Measurements from ENCODE around the gene TLK1. TPM values are rescaled to one million over a fixed set of nuclear protein-coding genes. Genes with fewer than 3 reads are reported as not detected.

The TLK1 gene
- polyA plus RNA-seq (ENCODE audit: insufficient read length): 19.1 TPM

DNA sequence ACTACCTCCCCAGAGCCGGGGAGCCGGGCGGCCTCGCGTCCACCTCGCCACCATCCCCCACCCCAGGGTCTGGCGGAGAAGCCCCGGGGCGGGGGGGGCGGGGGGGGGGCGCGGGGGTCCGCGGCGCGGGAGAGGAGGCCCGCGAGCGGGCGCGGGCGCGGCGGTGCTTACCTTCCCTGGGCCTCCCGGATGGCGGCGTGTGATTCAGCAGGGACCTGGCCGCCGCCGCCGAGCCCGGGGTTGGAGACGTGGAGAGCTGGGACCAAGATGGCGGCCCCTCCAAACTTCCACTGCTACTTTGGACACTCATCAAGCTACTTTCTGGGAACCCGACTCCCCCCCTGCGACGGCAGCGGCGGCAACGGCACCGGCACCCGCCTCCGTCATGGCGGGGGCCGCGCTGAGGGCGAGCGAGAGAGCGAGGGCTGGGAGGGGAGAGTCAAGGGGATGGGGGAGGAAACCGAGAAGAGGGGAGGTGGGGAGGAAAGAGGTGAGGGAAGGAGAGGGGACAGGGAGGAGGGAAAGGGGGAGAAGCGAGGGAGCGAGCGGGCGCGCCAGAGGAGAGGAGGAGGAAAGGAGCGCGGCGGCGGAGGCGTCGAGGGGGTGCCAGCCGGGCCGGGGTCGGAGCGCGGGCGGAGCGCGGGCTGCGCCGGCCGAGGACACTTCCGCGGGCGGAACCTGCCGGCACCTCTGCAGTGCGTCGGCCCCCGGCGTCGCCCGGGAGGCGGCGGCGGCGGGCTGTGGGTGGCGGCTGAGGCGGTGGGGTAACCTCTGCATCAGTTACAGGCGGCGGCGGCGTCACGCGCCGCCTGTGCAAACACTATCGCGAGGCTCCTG is at the start of gene TLK1:
TSS of gene TLK1 (minus strand) at position 775 of the 837 bp plus-strand sequence. CDS start at position 310, 465 bp downstream.
- DNase-seq: peak; percentile 75

- DNase-seq: no peak
These were observed 49.6 kb upstream of the TLK1 start for GRCh38 chr2:171210216-171210863.

- no peak for DNase-seq
These were observed 48.0 kb upstream of the TLK1 start for GRCh38 chr2:171208657-171209056.

- DNase-seq: no peak
These were observed 45.9 kb upstream of the TLK1 start for GRCh38 chr2:171206422-171207115.

GRCh38 chr2:171205551-171205950 is 44.9 kb upstream of the TLK1 start:
- no peak for DNase-seq

DNA sequence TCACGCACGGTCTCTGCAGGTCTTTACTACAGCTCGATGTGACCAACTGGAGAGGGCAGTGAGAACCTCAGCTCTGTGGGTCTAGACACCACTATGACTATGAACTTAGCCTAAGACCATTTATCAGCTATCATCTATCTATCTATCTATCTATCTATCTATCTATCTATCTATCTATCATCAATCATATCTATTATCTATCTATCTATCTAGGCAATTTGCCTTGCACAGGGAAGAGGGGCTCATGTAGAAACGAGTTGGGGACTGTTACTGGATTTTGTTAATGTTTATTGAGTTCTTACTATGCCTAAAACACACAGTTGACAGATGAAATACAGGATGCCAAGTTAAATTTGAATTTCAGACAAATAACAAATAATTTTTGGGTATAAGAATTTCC is 41.1 kb upstream of the TLK1 start:
- DNase-seq: no peak

DNA sequence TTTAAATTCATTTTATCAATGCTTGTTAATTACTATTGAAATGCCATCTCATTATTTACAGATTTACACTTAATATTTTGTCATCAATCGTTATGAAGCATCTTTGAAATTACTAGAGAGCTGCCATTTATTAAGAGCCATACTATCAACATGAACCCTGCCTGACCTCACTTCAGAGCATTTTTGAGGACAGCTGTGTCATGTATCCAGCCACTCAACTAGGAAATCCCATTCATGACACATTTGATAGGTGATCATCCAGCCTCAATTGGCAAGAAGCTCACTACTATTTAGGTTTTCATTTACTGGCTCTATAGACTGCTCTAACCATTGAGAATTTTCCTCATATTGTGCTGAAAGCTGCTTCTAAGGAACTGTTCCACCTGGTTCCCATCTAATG is 40.6 kb upstream of the TLK1 start:
- DNase-seq: no peak

GRCh38 chr2:171200469-171200868 is 39.8 kb upstream of the TLK1 start:
- DNase-seq: no peak

DNA sequence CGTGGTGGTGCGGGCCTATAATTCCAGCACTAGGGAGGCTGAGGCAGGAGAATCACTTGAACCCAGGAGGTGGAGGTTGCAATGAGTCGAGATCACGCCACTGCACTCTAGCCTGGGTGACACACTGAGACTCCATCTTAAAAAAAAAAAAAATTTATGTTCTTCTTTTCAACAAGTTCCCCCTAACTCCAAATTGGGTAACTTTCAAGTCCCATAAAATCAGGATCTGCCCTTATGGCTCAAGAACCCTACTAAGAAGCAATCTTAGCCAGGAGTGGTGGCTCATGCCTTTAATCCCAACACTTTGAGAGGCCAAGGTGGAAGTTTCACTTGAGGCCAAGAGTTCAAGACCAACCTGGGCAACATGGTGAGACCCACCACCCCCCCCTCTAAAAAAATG is 30.3 kb upstream of the TLK1 start:
- DNase-seq: no peak

DNA sequence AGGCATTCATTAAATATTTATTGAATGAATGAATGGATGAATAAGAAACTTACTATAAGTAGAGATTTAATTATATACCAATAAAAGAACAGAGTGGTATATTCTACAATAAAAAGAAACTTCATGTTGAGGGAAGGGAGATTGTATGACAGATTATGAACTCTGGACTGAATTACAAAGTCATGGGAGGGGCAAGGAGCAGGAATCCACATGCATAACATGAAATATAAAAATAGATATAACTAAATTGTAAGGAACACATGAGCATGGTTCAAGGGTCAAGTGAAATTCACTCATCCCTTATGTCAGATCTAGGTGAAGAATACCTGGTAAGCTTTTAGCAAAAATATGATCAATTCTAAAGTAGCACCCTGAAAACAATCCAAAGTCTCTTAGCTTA is 27.1 kb upstream of the TLK1 start:
- DNase-seq: no peak

DNA sequence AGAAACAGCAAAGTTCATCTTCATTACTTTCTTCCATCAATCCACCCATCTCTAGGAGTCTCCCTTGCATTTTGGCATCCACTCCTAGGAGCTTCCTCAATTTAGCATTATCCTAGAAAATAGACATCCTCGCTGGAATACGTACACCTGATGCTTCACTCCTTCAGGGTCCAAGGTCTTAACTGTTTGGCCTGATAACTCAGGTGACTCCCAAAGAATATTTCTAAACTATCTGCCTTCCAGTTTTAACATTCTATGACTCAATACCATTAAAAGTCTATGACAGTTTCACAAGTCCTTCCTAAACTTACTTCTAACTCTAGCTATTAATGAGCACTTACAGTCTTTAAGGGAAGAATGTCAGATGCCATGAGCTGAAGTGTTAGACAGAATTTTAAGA is 26.5 kb upstream of the TLK1 start:
- no peak for DNase-seq

DNA sequence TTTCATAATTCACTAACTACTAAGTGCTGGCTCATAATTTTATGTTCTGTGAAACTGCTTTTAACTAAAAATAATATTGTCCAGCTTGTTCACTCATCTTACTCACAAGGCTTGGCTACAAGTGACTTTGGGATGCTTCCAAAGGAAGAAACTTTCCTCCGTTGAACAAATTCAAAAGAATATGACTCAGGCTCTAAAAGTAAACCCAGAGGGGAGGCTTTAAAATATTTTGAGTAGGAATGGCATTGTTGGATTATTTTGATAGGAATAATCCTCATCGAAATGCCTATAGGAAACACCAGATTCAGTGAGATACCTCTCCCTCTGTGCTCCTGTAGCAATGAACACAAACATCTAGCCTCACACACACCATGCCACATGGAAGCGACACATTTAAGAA is 25.2 kb upstream of the TLK1 start:
- peak; percentile 78 for DNase-seq

GRCh38 chr2:171185165-171185818 is 24.6 kb upstream of the TLK1 start:
- DNase-seq: no peak

DNA sequence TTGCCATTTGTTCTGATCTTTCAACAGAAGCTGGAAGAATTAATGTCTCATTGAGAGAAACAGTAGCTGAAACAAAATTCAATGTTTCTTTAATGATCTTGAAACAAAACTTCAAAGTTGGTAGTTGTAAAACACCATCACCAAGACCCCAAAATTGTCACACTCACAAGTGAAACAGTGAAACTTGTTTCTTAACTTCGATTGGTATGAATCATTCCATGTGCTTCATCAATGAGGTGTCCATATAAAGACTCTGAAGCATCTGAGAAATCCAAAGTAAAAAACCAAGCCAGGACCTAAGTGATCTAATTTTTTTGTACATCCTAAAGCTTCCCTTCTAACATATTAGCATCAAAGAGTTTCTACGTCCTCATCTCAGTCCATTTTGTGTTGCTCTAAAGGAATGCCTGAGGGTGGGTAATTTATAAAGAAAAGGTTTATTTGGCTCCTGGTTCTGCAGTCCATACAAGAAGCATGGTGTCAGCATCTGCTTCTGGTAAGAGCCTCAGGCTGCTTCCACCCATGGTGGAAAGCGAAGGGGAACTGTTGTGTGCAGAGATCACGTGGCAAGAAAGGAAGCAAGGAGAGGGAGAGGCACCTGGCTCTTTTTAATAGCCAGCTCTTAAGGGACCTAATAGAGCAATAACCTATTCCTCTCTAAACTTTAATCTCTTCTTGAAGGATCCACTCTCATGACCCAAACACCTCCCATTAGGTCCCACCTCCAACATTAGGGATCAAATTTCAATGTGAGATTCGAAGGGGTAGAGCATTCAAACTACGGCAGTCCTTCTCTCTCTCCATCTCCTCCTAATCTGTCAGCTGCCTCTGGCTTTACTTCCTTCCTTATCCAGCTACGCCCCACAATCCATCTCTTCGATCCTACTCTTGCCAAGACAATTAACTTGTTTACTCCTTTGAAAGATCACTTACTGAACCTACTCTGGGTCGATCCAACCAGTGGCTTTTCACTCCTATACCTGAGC is 20.7 kb upstream of the TLK1 start:
- DNase-seq: no peak

DNA sequence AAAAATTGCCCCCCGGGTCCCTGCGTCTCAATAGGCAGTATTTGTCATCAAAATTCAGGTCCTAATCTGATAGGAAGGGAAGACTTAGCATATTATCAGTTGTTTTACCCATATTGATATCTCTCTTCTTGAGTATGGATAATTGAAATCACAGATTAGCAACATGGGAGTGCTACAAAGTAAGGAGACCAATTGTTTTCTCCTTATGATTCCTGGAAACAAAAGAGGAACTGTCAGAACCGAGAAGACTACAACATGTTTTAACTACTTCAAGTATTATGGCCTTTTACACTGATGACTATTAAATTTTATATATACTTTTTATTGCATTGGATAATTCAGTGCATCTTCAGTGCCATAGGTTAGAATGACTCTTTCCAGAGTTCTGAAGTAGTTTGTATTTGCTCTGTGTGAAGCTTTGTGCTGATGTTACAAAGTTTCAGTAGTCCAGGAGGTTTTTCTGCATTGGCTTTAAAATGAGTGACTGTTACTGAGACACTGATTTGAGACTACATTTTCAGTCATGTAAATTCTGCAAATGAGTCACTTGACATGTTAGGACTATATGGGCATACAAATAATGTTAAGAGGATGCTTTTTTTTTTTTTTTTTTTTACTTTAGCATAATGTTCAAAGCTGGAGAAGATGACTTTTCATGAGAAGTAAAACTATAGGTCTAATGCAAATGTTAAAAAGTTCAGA is 19.7 kb upstream of the TLK1 start:
- no peak for DNase-seq

DNA sequence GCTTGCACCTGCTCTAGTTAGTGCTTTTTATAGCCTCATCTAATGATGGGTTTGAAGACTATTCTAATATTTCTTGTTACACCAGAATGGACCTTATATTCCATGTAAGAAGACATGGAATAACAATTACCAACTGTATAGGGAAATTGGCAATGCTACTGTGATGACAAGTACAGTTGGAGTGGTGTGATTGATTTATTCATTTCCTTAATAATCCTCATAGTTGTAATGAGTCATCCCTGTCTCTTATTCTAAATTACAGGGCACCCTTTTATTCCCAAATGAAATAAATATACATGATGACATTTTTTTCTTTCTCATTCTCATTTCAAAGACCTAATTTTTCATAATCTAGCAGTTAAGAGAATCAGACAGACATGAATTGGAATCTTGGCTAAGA is 18.3 kb upstream of the TLK1 start:
- no peak for DNase-seq

DNA sequence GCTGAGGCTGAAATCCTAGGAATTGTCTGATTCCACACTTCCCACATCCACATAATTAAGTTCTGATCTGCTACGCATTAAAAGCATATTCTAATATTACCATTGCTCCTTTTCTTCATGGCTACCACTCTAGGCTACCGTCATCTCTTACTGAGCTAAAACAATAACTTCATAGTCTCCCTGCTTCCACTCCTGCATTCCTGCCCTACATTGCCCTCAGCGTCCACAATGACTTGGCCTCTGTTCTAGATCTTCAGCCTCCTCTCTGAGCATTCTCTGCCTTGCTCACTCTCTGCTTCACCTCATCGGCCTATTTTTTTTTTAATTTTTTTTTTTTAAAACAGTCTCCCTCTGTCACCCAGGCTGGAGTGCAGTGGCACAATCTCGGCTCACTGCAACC is 15.8 kb upstream of the TLK1 start:
- DNase-seq: no peak

GRCh38 chr2:171174075-171174474 is 13.4 kb upstream of the TLK1 start:
- DNase-seq: no peak

DNA sequence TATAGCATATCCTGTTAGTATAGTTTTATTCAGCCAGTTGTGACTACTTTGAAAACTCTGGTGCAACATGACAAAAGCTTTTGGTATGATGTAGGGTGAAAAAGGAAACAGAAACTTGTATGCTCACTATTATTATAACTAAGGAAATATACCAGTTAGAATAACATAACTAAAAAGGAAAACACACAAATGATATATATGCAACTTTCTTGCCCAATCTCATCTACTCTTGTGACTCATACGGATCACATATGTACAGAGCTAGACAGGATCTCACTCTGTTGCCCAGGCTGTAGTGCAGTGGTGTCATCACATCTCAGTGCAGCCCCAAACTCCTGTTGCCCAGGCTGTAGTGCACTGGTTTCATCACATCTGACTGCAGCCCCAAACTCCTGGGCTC is 12.4 kb upstream of the TLK1 start:
- DNase-seq: no peak

- no peak for DNase-seq
These were observed 11.1 kb upstream of the TLK1 start for GRCh38 chr2:171171808-171172207.

DNA sequence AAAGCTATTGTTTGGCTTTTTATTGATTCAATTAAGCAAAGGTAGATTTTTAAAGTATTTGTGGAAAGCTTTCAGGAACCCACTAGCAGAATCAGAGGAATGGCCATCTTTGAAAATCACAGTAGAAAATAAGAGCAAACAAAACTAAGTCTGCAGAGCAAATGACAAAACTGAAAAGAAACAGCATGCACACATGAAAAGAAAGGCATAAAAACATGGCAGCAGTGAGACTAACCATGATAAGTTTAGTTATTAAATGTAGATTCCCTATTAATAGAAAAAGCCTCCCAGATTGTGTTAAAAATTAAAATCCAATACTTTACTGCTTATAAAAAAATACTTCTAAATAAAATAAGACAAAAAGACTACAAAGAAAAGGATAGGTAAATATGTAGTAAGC is 9.1 kb upstream of the TLK1 start:
- no peak for DNase-seq
